ENCODE data around the gene UIMC1. TPM values are rescaled to one million over a fixed set of nuclear protein-coding genes. Genes with fewer than 3 reads are reported as not detected.

The UIMC1 gene
- total and polyA plus RNA-seq, 7 donors, result 18.0 to 96.1 (median 40.2) TPM

GRCh38 chr5:176876506-176877431 lies 129.8 kb downstream of the UIMC1 start:
- Histone ChIP-seq H3K27ac (no peak overlapping the region), H3K36me3 (no peaks in the 10 kb centered on the region), H3K27me3 (peaks cover 0 to 45% (median 0%) of the 10 kb centered on the region in 3 donors), H3K4me3 (no peak overlapping the region), H3K4me1 (no peaks in the 10 kb centered on the region), H3K9me3 (no peaks in the 10 kb centered on the region)
- no peak for TF ChIP-seq CTCF (IDR thresholded peaks at IDR 0.05)
- TF ChIP-seq EP300 (IDR thresholded peaks at IDR 0.05), result no peak
- TF ChIP-seq POLR2A (IDR thresholded peaks at IDR 0.05), result no peak
- TF ChIP-seq POLR2AphosphoS5 (IDR thresholded peaks at IDR 0.05), result no peak
- DNase-seq, result no peak
- 69 to 77% methylated on average over 24 of the region's 24 CpGs for WGBS, 2 donors
- intact Hi-C loops (cut with DNase I), result no loop called here

GRCh38 chr5:176875783-176876505 lies 130.6 kb downstream of the UIMC1 start:
- Histone ChIP-seq H3K9me3 (no peaks in the 10 kb centered on the region), H3K4me3 (no peak overlapping the region), H3K4me1 (no peaks in the 10 kb centered on the region), H3K36me3 (no peaks in the 10 kb centered on the region), H3K27me3 (peaks cover 0 to 45% (median 0%) of the 10 kb centered on the region in 3 donors), H3K27ac (no peak overlapping the region)
- 34 to 58% methylated on average over 27 of the region's 27 CpGs for WGBS, 2 donors
- DNase-seq, result no peak
- TF ChIP-seq POLR2A (IDR thresholded peaks at IDR 0.05), result no peak
- TF ChIP-seq EP300 (IDR thresholded peaks at IDR 0.05), result no peak
- TF ChIP-seq CTCF (IDR thresholded peaks at IDR 0.05), result no peak
- no peak for TF ChIP-seq POLR2AphosphoS5 (IDR thresholded peaks at IDR 0.05)
- intact Hi-C loops (cut with DNase I), result no loop called here

- no peak overlapping the region for H3K4me3 ChIP-seq
- intact Hi-C loops (cut with DNase I), result no loop called here
- 34 to 68% methylated on average over 17 of the region's 17 CpGs for WGBS, 2 donors
- TF ChIP-seq POLR2A (IDR thresholded peaks at IDR 0.05), result no peak
- H3K27ac ChIP-seq, result no peak overlapping the region
- no peaks in the 10 kb centered on the region for H3K9me3 ChIP-seq
- no peaks in the 10 kb centered on the region for H3K4me1 ChIP-seq
- H3K27me3 ChIP-seq, result peaks cover 0 to 45% (median 0%) of the 10 kb centered on the region in 3 donors
- H3K36me3 ChIP-seq, result no peaks in the 10 kb centered on the region
- no peak for DNase-seq
These were observed 131.5 kb downstream of the UIMC1 start for GRCh38 chr5:176875014-176875550.

GRCh38 chr5:176874198-176874780 lies 132.3 kb downstream of the UIMC1 start:
- Histone ChIP-seq H3K27me3 (peaks cover 0 to 52% (median 0%) of the 10 kb centered on the region in 3 donors), H3K36me3 (no peaks in the 10 kb centered on the region), H3K27ac (no peak overlapping the region), H3K9me3 (no peaks in the 10 kb centered on the region), H3K4me1 (no peaks in the 10 kb centered on the region), H3K4me3 (no peak overlapping the region)
- no peak for DNase-seq
- WGBS, 2 donors, result 66 to 78% methylated on average over 20 of the region's 20 CpGs
- TF ChIP-seq EP300 (IDR thresholded peaks at IDR 0.05) (no peak), CTCF (IDR thresholded peaks at IDR 0.05) (no peak), POLR2A (IDR thresholded peaks at IDR 0.05) (no peak), POLR2AphosphoS5 (IDR thresholded peaks at IDR 0.05) (no peak)
- intact Hi-C loops (cut with DNase I), result no loop called here
